K562 (cell line): ENCODE results near the gene ABCC5. TPM values are rescaled to one million over a fixed set of nuclear protein-coding genes. Genes with fewer than 3 reads are reported as not detected.

Experiments used
- BCOR ChIP-seq: fragments of 450-650 bp; IDR thresholded peaks from 2 replicates; pipeline ENCODE4 v1.6.1; 2016
- GATAD2A ChIP-seq: fragments of 450-650 bp; IDR thresholded peaks from 2 replicates; pipeline ENCODE4 v1.6.1; 2017
- HCFC1 ChIP-seq: IDR thresholded peaks from 2 replicates; pipeline ENCODE4 v1.6.1; 2012; ENCODE audit warnings: low read depth, low read length, improper control_type of control experiment
- MLLT1 ChIP-seq, 2 experiments: fragments of 450-650 bp; IDR thresholded peaks; 2 replicates each; pipeline ENCODE4 v1.6.1; 2016
- NR2C1 ChIP-seq, 2 experiments: fragments of 450-650 bp; IDR thresholded peaks; 2 replicates each; pipeline ENCODE4 v1.6.1; 2017; ENCODE audit warnings: mild to moderate bottlenecking in 2 of 2, antibody characterized with exemption in 1 of 2, inconsistent platforms in 1 of 2, missing compliant biosample characterization in 1 of 2, missing genetic modification characterization in 1 of 2
- RNF2 ChIP-seq: sonication (generic); IDR thresholded peaks from 2 replicates; pipeline ENCODE4 v1.6.1; 2016
- TAF7 ChIP-seq: fragments of 450-650 bp; IDR thresholded peaks from 2 replicates; pipeline ENCODE4 v1.6.1; 2016; ENCODE audit warnings: missing genetic modification characterization, missing compliant biosample characterization
- TCF3 ChIP-seq: sonication (generic); formaldehyde crosslinking; IDR thresholded peaks from 2 replicates; pipeline ENCODE4 v1.4.0; 2020; ENCODE audit warnings: mild to moderate bottlenecking, missing genetic modification reagents
- ZBED1 ChIP-seq: IDR thresholded peaks from 2 replicates; pipeline ENCODE4 v1.6.1; 2014
- ZMIZ1 ChIP-seq, 2 experiments: fragments of 150-350 bp in 1 of 2; IDR thresholded peaks; 2 replicates each; pipeline ENCODE4 v1.6.1; 2012 to 2016; ENCODE audit warnings: low read depth in 2 of 2, low read length in 2 of 2, mild to moderate bottlenecking in 1 of 2, moderate library complexity in 1 of 2
- ZNF134 ChIP-seq: fragments of 250-450 bp; sonication (Bioruptor Pico); conservative IDR thresholded peaks from 2 replicates; pipeline ENCODE4 v1.4.0; 2020
- ZNF263 ChIP-seq: sonication (generic); formaldehyde crosslinking; IDR thresholded peaks from 2 replicates; pipeline ENCODE4 v1.8.0; 2022; ENCODE audit warnings: mild to moderate bottlenecking, missing genetic modification reagents, borderline replicate concordance
- ZNF740 ChIP-seq, 3 experiments: fragments of 200-800 bp in 1 of 3; sonication (Bioruptor generic) in 1 of 3; sonication (generic) in 1 of 3; formaldehyde crosslinking in 1 of 3; IDR thresholded peaks; 2 replicates each; pipeline versions ENCODE4 v1.6.1 to v1.8.0; 2016 to 2022; ENCODE audit warnings: mild to moderate bottlenecking in 2 of 3, missing compliant biosample characterization in 2 of 3, missing genetic modification characterization in 2 of 3, missing genetic modification reagents in 1 of 3
- polyA plus RNA-seq, 8 experiments: library from polyadenylated mRNA; depleted of rRNA in 4 of 8; stranded (reverse) in 5 of 8; unstranded in 3 of 8; fragments of >200 nt; fragmentation: Nextera tagmentation in 2 of 8; fragmentation: Illumina TruSeq in 1 of 8; extraction: Ambion mirVana in 2 of 8; extraction: Trizol in 1 of 8; gene quantifications; 2 replicates each; pipeline versions ENCODE4 v1.2.1 to v1.2.3, GENCODE V29; 2011 to 2014; ENCODE audit warnings: inconsistent platforms in 1 of 8, missing spikeins in 1 of 8
- total RNA-seq, 7 experiments: library from RNA; depleted of rRNA in 6 of 7; stranded (reverse); fragments of >200 nt in 6 of 7; fragmentation: Illumina TruSeq in 2 of 7; extraction: Trizol in 2 of 7; gene quantifications; 2 replicates each; pipeline versions ENCODE4 v1.2.1 to v1.2.3, GENCODE V29; 2011 to 2021; ENCODE audit warnings: low replicate concordance in 1 of 7

ABCC5 gene
- total and polyA plus RNA-seq, 9 of the 15 experiments (the other 6 are each of a cell fraction or from before 2014, with no cell fraction given) = 22.0 to 53.0 (median 41.9) TPM

- TF ChIP-seq ZMIZ1 (IDR thresholded peaks at IDR 0.05; ENCODE audit: low read depth in 2 of 2, low read length in 2 of 2) = peak in 1 of 2 experiments; percentile 69; a peak in 2 of 4 replicates
- no peak for TF ChIP-seq ZNF740 (CRISPR knock-in tag; IDR thresholded peaks at IDR 0.05)
- TF ChIP-seq ZNF740 (tag; IDR thresholded peaks at IDR 0.05) = no peak
- TF ChIP-seq TAF7 (tag) = no peak
- TF ChIP-seq MLLT1 (IDR thresholded peaks at IDR 0.05) = peak in 1 of 2 experiments; percentile 93; a peak in 2 of 4 replicates
- peak; percentile 88 for TF ChIP-seq TCF3 (CRISPR knock-in tag)
- peak; percentile 75 for TF ChIP-seq NR2C1 (IDR thresholded peaks at IDR 0.05)
- peak; percentile 86 for TF ChIP-seq NR2C1 (tag; IDR thresholded peaks at IDR 0.05)
- peak; percentile 87; the same call in 1 of the 2 replicates for TF ChIP-seq RNF2
- TF ChIP-seq ZNF134 (CRISPR knock-in tag) = no peak
- TF ChIP-seq BCOR = peak; percentile 55
- TF ChIP-seq ZNF263 (CRISPR knock-in tag) = peak; percentile 68; the same call in 1 of the 2 replicates
- no peak for TF ChIP-seq GATAD2A
- no peak for TF ChIP-seq HCFC1
- TF ChIP-seq ZBED1 = no peak
- TF ChIP-seq, all 486 proteins: peak for 109
Observed at GRCh38 chr3:183988216-183988790, 29.4 kb downstream of the ABCC5 start (continued).
